CD4-positive, alpha-beta memory T cell (primary cell): ENCODE data around the gene ZDHHC11B. TPM values are rescaled to one million over a fixed set of nuclear protein-coding genes. Genes with fewer than 3 reads are reported as not detected.
"Not testable (repeated sequence)": the region's sequence is repeated elsewhere in the genome, so short reads cannot be mapped to it uniquely, and the experiment has no call there.

ENCODE experiments used
- CTCF ChIA-PET: fragments of 350-600 bp; sonication (Branson Sonifier 250); formaldehyde crosslinking; loops from one replicate; lab custom pipeline; 2021; ENCODE audit warnings: inconsistent platforms; ENCODE audit not compliant: partially characterized antibody; lab: Charles Lee
- POLR2A ChIA-PET: fragments of 350-600 bp; sonication (Branson Sonifier 250); formaldehyde crosslinking; loops from one replicate; lab custom pipeline; 2021; ENCODE audit not compliant: partially characterized antibody; lab: Charles Lee
- DNase-seq, 5 donors: peaks; one replicate each; pipeline versions ENCODE4 v3.0.0 to v3.0.0-alpha.2; 2020 to 2022; ENCODE audit warnings: mixed read lengths in 1 of 5
- H3K27ac ChIP-seq: one replicate; pipeline ENCODE4 v1.7.0; 2013; ENCODE audit warnings: low read depth, low read length
- H3K27me3 ChIP-seq: 2 replicates; pipeline ENCODE4 v1.7.0; 2013; ENCODE audit warnings: mild to moderate bottlenecking, low read length, moderate library complexity; ENCODE audit not compliant: insufficient read depth
- H3K36me3 ChIP-seq: 2 replicates; pipeline ENCODE4 v1.7.0; 2013; ENCODE audit warnings: mild to moderate bottlenecking, low read length, moderate library complexity; ENCODE audit not compliant: insufficient read depth
- H3K4me1 ChIP-seq: 2 replicates; pipeline ENCODE4 v1.7.0; 2013; ENCODE audit warnings: mild to moderate bottlenecking, low read length, moderate library complexity; ENCODE audit not compliant: insufficient read depth
- H3K4me3 ChIP-seq, 2 donors: one replicate each; pipeline ENCODE4 v1.7.0; 2013; ENCODE audit warnings: low read length in 2 of 2, mild to moderate bottlenecking in 1 of 2
- H3K9me3 ChIP-seq, 2 donors: one replicate each; pipeline ENCODE4 v1.7.0; 2013; ENCODE audit warnings: low read length in 2 of 2, control low read depth in 1 of 2; ENCODE audit not compliant: control insufficient read depth in 1 of 2
- H3K27ac Mint-ChIP-seq, 7 donors: one replicate each; pipeline ENCODE4 v1.8.0; 2020 to 2021; ENCODE audit warnings: mixed read lengths in 7 of 7, mild to moderate bottlenecking in 6 of 7, inconsistent platforms in 3 of 7, moderate library complexity in 3 of 7
- H3K27me3 Mint-ChIP-seq, 2 donors: one replicate each; pipeline ENCODE4 v1.8.0; 2020 to 2021; ENCODE audit warnings: mixed read lengths in 2 of 2
- H3K36me3 Mint-ChIP-seq, 2 donors: one replicate each; pipeline ENCODE4 v1.8.0; 2020 to 2021; ENCODE audit warnings: mixed read lengths in 2 of 2, inconsistent platforms in 1 of 2, mild to moderate bottlenecking in 1 of 2
- H3K4me1 Mint-ChIP-seq, 4 donors: one replicate each; pipeline ENCODE4 v1.8.0; 2020 to 2021; ENCODE audit warnings: mixed read lengths in 4 of 4, mild to moderate bottlenecking in 1 of 4
- H3K4me3 Mint-ChIP-seq, 8 donors: one replicate each; pipeline ENCODE4 v1.8.0; 2020 to 2021; ENCODE audit warnings: mixed read lengths in 8 of 8, mild to moderate bottlenecking in 7 of 8, moderate library complexity in 6 of 8, inconsistent platforms in 3 of 8
- H3K9me3 Mint-ChIP-seq, 8 donors: one replicate each; pipeline ENCODE4 v1.8.0; 2020 to 2021; ENCODE audit warnings: mixed read lengths in 8 of 8, mild to moderate bottlenecking in 5 of 8, inconsistent platforms in 3 of 8, moderate library complexity in 1 of 8
- intact Hi-C: fragments of 100-400 bp; cut with micrococcal nuclease; formaldehyde crosslinking; loops from one replicate; pipeline ENCODE4 v1.15.1; 2023
- polyA plus RNA-seq, 2 donors: library from polyadenylated mRNA; unstranded; fragments of 300-500 nt; fragmentation: Illumina TruSeq; gene quantifications; one replicate each; pipeline ENCODE4 v1.2.3, GENCODE V29; 2021
- total RNA-seq, 2 experiments: library from RNA; stranded (reverse); gene quantifications; one replicate each; pipeline ENCODE4 v1.2.3, GENCODE V29; 2021

The ZDHHC11B gene
- total and polyA plus RNA-seq, 4 experiments from 2014 or later: 0.75 to 8.1 (median 8.0) TPM; not detected in 1

GRCh38 chr5:777756-778161, 6.8 kb downstream of the ZDHHC11B start:
- Histone ChIP-seq H3K9me3 (no peaks in the 10 kb centered on the region), H3K4me3 (no peak overlapping the region), H3K27me3 (no peaks in the 10 kb centered on the region), H3K4me1 (no peaks in the 10 kb centered on the region), H3K27ac (no peak overlapping the region), H3K36me3 (no peaks in the 10 kb centered on the region)
- no peak overlapping the region for H3K4me3 Mint-ChIP-seq
- CTCF ChIA-PET: interaction anchor here (1.2 to 1.4 kb wide), 2 partner anchors 13 to 19 kb away, joined by 3 to 4 read pairs; no protein-coding TSS in a partner anchor
- no peaks in the 10 kb centered on the region for H3K27me3 Mint-ChIP-seq
- H3K9me3 Mint-ChIP-seq: peaks cover 0 to 2% (median 0%) of the 10 kb centered on the region in 8 donors
- POLR2A ChIA-PET: interaction anchor here (0.7 kb wide), 1 partner anchor 19 kb away, joined by 4 read pairs; no protein-coding TSS in a partner anchor
- intact Hi-C loops: no loop called here
- H3K36me3 Mint-ChIP-seq: no peaks in the 10 kb centered on the region
- H3K4me1 Mint-ChIP-seq: peaks cover 0 to 4% (median under 1%) of the 10 kb centered on the region in 4 donors
- no peak overlapping the region for H3K27ac Mint-ChIP-seq
- no peak for DNase-seq

GRCh38 chr5:776862-777711, 7.4 kb downstream of the ZDHHC11B start:
- Histone ChIP-seq H3K36me3 (no peaks in the 10 kb centered on the region), H3K9me3 (no peaks in the 10 kb centered on the region), H3K4me3 (no peak overlapping the region), H3K27ac (no peak overlapping the region), H3K4me1 (no peaks in the 10 kb centered on the region), H3K27me3 (no peaks in the 10 kb centered on the region)
- no peaks in the 10 kb centered on the region for H3K27me3 Mint-ChIP-seq
- H3K27ac Mint-ChIP-seq: no peak overlapping the region
- H3K36me3 Mint-ChIP-seq: no peaks in the 10 kb centered on the region
- DNase-seq: no peak
- H3K9me3 Mint-ChIP-seq: peaks cover 0 to 2% (median 0%) of the 10 kb centered on the region in 8 donors
- intact Hi-C loops: no loop called here
- ChIA-PET CTCF (interaction anchor here (1.2 to 1.4 kb wide), 2 partner anchors 12 to 18 kb away, joined by 3 to 4 read pairs; no protein-coding TSS in a partner anchor), POLR2A (interaction anchor here (0.7 kb wide), 1 partner anchor 18 kb away, joined by 4 read pairs; no protein-coding TSS in a partner anchor)
- H3K4me1 Mint-ChIP-seq: peaks cover 0 to 4% (median under 1%) of the 10 kb centered on the region in 4 donors
- H3K4me3 Mint-ChIP-seq: no peak overlapping the region

DNA sequence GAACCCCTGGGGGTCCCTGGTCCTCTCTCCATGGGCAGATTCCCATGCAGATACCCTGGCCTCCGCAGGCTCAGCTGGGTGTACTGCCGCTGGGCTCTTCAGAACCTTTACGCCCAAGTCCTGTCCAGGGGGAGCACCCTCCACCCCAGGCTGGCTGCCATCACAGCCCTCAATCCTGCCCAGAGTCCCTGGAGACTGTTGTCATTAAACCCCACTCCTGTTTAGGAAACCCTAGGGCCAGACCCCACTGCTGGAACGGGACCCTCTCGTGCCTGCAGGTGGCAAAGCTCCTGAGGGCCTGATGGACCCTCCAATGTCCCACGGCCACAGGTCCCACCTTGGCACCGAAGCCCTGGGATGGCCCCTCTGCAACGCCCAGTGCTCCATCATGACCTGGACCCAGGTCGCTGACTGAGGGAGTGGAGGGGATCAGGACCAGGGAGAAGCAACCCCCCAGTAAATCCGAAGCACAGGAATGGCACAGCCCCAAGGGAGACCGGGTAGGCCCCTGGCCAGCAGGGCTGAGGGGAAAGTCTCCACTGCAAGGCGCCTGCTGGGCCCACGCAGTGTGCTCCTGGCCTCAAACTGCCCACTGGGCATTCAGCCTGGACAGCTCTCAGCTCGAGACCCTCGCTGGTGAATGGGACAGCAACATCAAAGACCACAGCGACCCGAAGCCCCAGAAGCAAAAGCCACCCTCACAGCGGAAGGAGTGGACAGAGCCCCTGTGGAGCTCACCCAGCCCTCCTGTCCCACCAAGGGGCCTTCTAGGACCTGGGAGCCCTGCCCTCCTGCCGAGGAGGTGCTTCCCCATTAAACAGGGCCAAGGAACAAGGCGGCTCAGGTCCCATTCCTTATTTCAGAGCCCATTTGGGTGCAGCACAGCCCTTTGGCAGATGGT, 8.3 kb downstream of the ZDHHC11B start:
- no peaks in the 10 kb centered on the region for H3K9me3 ChIP-seq
- Mint-ChIP-seq H3K9me3 (peaks cover 0 to 2% (median 0%) of the 10 kb centered on the region in 8 donors), H3K4me3 (no peak overlapping the region), H3K27ac (no peak overlapping the region), H3K27me3 (no peaks in the 10 kb centered on the region), H3K36me3 (no peaks in the 10 kb centered on the region), H3K4me1 (peaks cover 0 to 8% (median under 1%) of the 10 kb centered on the region in 4 donors)
- H3K27ac ChIP-seq: no peak overlapping the region
- no peaks in the 10 kb centered on the region for H3K27me3 ChIP-seq
- intact Hi-C loops: no loop called here
- no peaks in the 10 kb centered on the region for H3K36me3 ChIP-seq
- CTCF ChIA-PET: interaction anchor here (1.2 to 1.4 kb wide), 2 partner anchors 12 to 17 kb away, joined by 3 to 4 read pairs; no protein-coding TSS in a partner anchor
- DNase-seq: no peak
- no peaks in the 10 kb centered on the region for H3K4me1 ChIP-seq
- H3K4me3 ChIP-seq: no peak overlapping the region
- POLR2A ChIA-PET: no interaction called here

DNA sequence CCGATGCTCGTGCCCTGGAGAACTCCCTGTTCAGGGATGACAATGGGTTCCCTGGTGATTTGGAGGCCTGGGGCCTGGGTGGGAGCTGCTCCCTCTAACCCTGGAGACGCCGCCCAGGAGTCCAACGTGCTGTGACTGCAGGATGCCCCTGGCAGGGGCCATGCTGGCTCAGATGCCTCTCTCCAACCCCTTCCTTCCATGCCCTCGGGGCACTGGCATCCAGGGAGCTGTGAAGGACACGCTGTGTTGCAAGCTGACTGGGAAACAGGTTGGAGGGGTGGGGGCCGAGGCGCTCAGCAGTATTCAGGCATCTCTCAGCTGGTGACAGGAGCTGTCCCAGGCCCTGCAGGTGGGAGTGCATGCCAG, 9.0 kb downstream of the ZDHHC11B start:
- H3K27ac Mint-ChIP-seq, H3K27ac ChIP-seq, POLR2A ChIA-PET, H3K4me1 ChIP-seq, H3K27me3 ChIP-seq, DNase-seq, H3K9me3 ChIP-seq, CTCF ChIA-PET, H3K27me3 Mint-ChIP-seq, H3K36me3 ChIP-seq, intact Hi-C loops, H3K4me3 ChIP-seq, H3K9me3 Mint-ChIP-seq, H3K4me3 Mint-ChIP-seq, H3K4me1 Mint-ChIP-seq, H3K36me3 Mint-ChIP-seq: not testable (repeated sequence)

- H3K27me3 Mint-ChIP-seq, H3K36me3 Mint-ChIP-seq, DNase-seq, H3K4me3 Mint-ChIP-seq, H3K9me3 ChIP-seq, H3K27ac ChIP-seq, intact Hi-C loops, H3K4me1 Mint-ChIP-seq, POLR2A ChIA-PET, H3K4me1 ChIP-seq, H3K9me3 Mint-ChIP-seq, H3K4me3 ChIP-seq, H3K36me3 ChIP-seq, H3K27me3 ChIP-seq, CTCF ChIA-PET, H3K27ac Mint-ChIP-seq: not testable (repeated sequence)
These were observed 9.5 kb downstream of the ZDHHC11B start for GRCh38 chr5:774854-775505.

DNA sequence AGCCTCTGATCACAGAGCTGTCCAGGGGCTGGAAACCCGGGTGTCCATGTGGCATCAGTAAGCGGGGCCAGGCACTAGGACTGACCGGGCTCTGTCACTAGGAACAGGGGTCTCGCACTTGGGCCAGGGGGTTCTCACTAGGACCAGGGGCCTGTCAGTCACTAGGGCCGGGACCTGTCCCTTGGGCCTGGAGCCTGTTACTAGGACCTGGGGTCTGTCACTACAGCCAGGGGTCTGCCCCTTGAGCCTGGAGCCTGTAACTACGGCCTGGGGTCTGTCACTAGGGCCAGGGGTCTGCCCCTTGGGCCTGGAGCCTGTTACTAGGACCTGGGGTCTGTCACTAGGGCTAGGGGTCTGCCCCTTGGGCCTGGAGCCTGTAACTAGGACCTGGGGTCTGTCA, 10.2 kb downstream of the ZDHHC11B start:
- H3K4me3 ChIP-seq, H3K4me1 Mint-ChIP-seq, DNase-seq, intact Hi-C loops, H3K4me1 ChIP-seq, H3K36me3 Mint-ChIP-seq, POLR2A ChIA-PET, H3K9me3 Mint-ChIP-seq, H3K36me3 ChIP-seq, H3K27ac ChIP-seq, H3K27me3 Mint-ChIP-seq, H3K4me3 Mint-ChIP-seq, CTCF ChIA-PET, H3K27me3 ChIP-seq, H3K9me3 ChIP-seq, H3K27ac Mint-ChIP-seq: not testable (repeated sequence)
